A673 (cell line): ENCODE measurements around the gene BCL2.

ENCODE experiments used
- CTCF ChIP-seq: fragments of 300-800, 200-600 bp; sonication (generic); conservative IDR thresholded peaks from 2 replicates; pipeline ENCODE4 v1.5.1; 2017; ENCODE audit warnings: low read depth, mild to moderate bottlenecking, antibody characterized with exemption, low read length, moderate library complexity, mixed read lengths
- EZH2 ChIP-seq: fragments of 200-600 bp; sonication (generic); IDR thresholded peaks from 2 replicates; pipeline ENCODE4 v1.6.1; 2017; ENCODE audit warnings: borderline replicate concordance, low read depth, mild to moderate bottlenecking, mixed read lengths, antibody characterized with exemption, low read length; ENCODE audit not compliant: poor library complexity, severe bottlenecking

DNA sequence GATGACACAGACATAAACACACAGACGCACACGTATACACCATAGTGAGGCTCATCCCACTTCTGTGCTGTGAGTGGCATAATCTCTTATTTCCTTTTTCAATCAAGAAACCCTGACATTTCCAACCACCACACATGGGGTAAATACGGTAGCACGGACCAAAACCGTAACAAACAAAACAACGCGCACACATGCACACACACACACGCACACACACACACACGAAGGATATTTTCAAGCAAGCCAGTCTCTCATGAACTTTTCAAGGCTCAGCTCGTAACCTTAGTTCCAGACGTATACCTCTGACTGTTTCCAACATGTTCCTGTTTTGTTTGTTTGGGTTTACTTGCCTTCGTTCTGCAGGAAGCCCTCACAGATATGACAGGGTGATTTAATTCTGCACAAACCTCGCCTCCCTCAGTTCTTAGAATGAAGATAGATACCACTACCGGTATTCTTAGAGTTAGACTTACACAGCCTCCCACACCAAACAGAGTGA lies 119.8 kb downstream of the BCL2 start:
- TF ChIP-seq CTCF: no peak
- TF ChIP-seq EZH2: no peak
